ENCODE data around the gene TSG101.

DNA sequence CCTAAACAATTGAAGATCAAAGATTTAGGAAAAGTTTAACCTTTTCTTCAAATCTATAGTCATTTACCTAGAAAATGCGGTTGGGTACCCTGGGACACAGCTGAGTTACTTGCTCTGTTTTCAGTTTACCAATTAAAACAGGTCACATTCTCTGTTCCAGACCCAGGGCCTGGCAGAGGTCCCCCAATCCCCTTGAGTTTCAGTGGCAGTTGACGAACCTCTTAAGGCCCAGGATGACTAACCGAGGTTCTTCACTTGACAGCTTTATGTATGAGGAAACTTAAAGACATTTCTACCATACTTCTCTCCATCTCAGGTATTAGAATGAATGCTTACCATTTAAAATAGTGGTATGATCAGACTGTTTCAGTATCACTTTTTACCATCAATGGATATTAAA is 54.7 kb downstream of the TSG101 start:
- TF ChIP-seq POLR2AphosphoS5 (IDR thresholded peaks at IDR 0.05) = no peak
- TF ChIP-seq CTCF (IDR thresholded peaks at IDR 0.05) = no peak

All from gastroesophageal sphincter (tissue), 3 donors.